Measurements from ENCODE around the gene HOMER2. TPM values are rescaled to one million over a fixed set of nuclear protein-coding genes. Genes with fewer than 3 reads are reported as not detected.
A peak's percentile ranks its signal among the peaks of the same experiment; 100 is the strongest.

HOMER2 gene
- total and polyA plus RNA-seq, 2 of the 13 experiments (the other 11 are each of a cell fraction or from before 2014, with no cell fraction given): 12.9 to 14.1 TPM

DNA sequence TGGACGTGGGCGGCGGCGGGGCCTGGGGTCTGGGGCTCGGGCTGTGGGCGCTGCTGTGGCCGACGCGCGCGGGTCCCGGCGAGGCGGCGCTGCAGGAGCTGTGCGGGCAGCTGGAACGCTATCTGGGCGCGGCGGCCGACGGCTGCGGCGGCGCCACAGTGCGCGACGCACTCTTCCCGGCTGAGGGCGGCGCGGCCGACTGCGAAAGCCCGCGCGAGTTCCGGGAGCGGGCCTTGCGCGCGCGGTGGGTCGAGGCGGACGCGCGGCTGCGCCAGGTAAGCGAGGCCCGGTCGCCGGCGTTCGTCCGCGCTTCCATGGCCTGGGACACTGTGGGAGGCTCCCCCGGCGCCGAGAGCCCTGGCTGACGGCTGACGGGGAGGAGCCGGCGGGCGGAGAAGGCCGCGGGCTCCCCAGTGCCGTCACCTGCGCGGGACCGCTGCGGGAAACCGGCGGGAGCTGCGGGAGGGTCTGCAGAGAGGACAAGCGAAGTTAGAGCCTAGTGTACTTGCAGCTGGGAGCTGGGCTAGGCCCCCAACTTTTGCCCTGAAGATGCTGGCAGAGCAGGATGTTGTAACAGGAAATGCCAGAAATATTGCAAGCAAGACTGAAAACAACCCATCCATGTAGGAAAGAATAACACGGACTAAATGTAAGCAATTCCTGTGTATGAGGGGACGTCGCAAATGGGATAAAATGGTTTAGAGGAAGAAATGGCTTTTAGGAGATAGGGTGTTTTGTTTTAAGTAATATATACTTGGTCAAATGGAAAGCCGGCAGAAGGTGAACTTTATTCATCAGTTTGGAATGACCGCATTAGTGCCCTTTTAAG lies 142.2 kb downstream of the HOMER2 start (continued):
- TF ChIP-seq ZNF180 (CRISPR knock-in tag; IDR thresholded peaks at IDR 0.05; ENCODE audit: borderline replicate concordance, low read depth) (no peak), FOXP1 (IDR thresholded peaks at IDR 0.05) (no peak), FOXP1 (CRISPR knock-in tag; IDR thresholded peaks at IDR 0.05) (no peak), SRF (IDR thresholded peaks at IDR 0.05; ENCODE audit: low read depth, low read length) (no peak), ZNF333 (CRISPR knock-in tag; IDR thresholded peaks at IDR 0.05; ENCODE audit: borderline replicate concordance) (peak; percentile 47; the same call in 1 of the 2 replicates), ZNF30 (CRISPR knock-in tag; IDR thresholded peaks at IDR 0.05) (no peak), PAF1 (CRISPR knock-in tag; IDR thresholded peaks at IDR 0.05) (no peak), MAZ (IDR thresholded peaks at IDR 0.05; ENCODE audit: borderline replicate concordance, low read depth, low read length) (no peak), MAZ (CRISPR knock-in tag; IDR thresholded peaks at IDR 0.05; ENCODE audit: low read depth) (no peak), ZNF768 (CRISPR knock-in tag; IDR thresholded peaks at IDR 0.05) (peak; percentile 33; the same call in 1 of the 2 replicates), TSC22D2 (CRISPR knock-in tag; IDR thresholded peaks at IDR 0.05; ENCODE audit: borderline replicate concordance) (no peak), GABPA (IDR thresholded peaks at IDR 0.05; ENCODE audit: low read depth, low read length) (0 out of 2 replicates have a peak, but pooled peaks have one; percentile 11), GABPA (CRISPR knock-in tag; IDR thresholded peaks at IDR 0.05; ENCODE audit: low read depth) (peak; percentile 45; the same call in 1 of the 2 replicates), ZNF431 (CRISPR knock-in tag; IDR thresholded peaks at IDR 0.05; ENCODE audit: borderline replicate concordance, low read depth) (no peak), SRSF1 (optimal IDR thresholded peaks at IDR 0.05; ENCODE audit: low read depth, low read length) (no peak), FOXK1 (CRISPR knock-in tag; IDR thresholded peaks at IDR 0.05; ENCODE audit: borderline replicate concordance, low read depth) (no peak), TRIM24 (CRISPR knock-in tag; IDR thresholded peaks at IDR 0.05) (no peak), ZNF746 (CRISPR knock-in tag; IDR thresholded peaks at IDR 0.05) (no peak)
- TF ChIP-seq, protein P1, sequence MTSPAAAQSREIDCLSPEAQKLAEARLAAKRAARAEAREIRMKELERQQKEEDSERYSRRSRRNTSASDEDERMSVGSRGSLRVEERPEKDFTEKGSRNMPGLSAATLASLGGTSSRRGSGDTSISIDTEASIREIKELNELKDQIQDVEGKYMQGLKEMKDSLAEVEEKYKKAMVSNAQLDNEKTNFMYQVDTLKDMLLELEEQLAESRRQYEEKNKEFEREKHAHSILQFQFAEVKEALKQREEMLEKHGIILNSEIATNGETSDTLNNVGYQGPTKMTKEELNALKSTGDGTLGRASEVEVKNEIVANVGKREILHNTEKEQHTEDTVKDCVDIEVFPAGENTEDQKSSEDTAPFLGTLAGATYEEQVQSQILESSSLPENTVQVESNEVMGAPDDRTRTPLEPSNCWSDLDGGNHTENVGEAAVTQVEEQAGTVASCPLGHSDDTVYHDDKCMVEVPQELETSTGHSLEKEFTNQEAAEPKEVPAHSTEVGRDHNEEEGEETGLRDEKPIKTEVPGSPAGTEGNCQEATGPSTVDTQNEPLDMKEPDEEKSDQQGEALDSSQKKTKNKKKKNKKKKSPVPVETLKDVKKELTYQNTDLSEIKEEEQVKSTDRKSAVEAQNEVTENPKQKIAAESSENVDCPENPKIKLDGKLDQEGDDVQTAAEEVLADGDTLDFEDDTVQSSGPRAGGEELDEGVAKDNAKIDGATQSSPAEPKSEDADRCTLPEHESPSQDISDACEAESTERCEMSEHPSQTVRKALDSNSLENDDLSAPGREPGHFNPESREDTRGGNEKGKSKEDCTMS (CRISPR knock-in tag; conservative IDR thresholded peaks at IDR 0.05): no peak
- TF ChIP-seq, protein P2, sequence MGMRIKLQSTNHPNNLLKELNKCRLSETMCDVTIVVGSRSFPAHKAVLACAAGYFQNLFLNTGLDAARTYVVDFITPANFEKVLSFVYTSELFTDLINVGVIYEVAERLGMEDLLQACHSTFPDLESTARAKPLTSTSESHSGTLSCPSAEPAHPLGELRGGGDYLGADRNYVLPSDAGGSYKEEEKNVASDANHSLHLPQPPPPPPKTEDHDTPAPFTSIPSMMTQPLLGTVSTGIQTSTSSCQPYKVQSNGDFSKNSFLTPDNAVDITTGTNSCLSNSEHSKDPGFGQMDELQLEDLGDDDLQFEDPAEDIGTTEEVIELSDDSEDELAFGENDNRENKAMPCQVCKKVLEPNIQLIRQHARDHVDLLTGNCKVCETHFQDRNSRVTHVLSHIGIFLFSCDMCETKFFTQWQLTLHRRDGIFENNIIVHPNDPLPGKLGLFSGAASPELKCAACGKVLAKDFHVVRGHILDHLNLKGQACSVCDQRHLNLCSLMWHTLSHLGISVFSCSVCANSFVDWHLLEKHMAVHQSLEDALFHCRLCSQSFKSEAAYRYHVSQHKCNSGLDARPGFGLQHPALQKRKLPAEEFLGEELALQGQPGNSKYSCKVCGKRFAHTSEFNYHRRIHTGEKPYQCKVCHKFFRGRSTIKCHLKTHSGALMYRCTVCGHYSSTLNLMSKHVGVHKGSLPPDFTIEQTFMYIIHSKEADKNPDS (CRISPR knock-in tag; IDR thresholded peaks at IDR 0.05): no peak
- TF ChIP-seq, protein P3, sequence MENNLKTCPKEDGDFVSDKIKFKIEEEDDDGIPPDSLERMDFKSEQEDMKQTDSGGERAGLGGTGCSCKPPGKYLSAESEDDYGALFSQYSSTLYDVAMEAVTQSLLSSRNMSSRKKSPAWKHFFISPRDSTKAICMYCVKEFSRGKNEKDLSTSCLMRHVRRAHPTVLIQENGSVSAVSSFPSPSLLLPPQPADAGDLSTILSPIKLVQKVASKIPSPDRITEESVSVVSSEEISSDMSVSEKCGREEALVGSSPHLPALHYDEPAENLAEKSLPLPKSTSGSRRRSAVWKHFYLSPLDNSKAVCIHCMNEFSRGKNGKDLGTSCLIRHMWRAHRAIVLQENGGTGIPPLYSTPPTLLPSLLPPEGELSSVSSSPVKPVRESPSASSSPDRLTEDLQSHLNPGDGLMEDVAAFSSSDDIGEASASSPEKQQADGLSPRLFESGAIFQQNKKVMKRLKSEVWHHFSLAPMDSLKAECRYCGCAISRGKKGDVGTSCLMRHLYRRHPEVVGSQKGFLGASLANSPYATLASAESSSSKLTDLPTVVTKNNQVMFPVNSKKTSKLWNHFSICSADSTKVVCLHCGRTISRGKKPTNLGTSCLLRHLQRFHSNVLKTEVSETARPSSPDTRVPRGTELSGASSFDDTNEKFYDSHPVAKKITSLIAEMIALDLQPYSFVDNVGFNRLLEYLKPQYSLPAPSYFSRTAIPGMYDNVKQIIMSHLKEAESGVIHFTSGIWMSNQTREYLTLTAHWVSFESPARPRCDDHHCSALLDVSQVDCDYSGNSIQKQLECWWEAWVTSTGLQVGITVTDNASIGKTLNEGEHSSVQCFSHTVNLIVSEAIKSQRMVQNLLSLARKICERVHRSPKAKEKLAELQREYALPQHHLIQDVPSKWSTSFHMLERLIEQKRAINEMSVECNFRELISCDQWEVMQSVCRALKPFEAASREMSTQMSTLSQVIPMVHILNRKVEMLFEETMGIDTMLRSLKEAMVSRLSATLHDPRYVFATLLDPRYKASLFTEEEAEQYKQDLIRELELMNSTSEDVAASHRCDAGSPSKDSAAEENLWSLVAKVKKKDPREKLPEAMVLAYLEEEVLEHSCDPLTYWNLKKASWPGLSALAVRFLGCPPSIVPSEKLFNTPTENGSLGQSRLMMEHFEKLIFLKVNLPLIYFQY (CRISPR knock-in tag; IDR thresholded peaks at IDR 0.05; ENCODE audit: borderline replicate concordance): no peak
- TF ChIP-seq, protein P4, sequence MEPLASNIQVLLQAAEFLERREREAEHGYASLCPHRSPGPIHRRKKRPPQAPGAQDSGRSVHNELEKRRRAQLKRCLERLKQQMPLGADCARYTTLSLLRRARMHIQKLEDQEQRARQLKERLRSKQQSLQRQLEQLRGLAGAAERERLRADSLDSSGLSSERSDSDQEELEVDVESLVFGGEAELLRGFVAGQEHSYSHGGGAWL (CRISPR knock-in tag; IDR thresholded peaks at IDR 0.05): no peak
